ENCODE results near the gene CCND2.

- TF ChIP-seq MXI1 (IDR thresholded peaks at IDR 0.05; ENCODE audit: borderline replicate concordance, low read depth, low read length): no peak
- no peak for TF ChIP-seq BHLHE40 (IDR thresholded peaks at IDR 0.05; ENCODE audit: low read depth, low read length)
- TF ChIP-seq, protein P1, sequence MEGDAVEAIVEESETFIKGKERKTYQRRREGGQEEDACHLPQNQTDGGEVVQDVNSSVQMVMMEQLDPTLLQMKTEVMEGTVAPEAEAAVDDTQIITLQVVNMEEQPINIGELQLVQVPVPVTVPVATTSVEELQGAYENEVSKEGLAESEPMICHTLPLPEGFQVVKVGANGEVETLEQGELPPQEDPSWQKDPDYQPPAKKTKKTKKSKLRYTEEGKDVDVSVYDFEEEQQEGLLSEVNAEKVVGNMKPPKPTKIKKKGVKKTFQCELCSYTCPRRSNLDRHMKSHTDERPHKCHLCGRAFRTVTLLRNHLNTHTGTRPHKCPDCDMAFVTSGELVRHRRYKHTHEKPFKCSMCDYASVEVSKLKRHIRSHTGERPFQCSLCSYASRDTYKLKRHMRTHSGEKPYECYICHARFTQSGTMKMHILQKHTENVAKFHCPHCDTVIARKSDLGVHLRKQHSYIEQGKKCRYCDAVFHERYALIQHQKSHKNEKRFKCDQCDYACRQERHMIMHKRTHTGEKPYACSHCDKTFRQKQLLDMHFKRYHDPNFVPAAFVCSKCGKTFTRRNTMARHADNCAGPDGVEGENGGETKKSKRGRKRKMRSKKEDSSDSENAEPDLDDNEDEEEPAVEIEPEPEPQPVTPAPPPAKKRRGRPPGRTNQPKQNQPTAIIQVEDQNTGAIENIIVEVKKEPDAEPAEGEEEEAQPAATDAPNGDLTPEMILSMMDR (conservative IDR thresholded peaks at IDR 0.05; ENCODE audit: low read depth, low read length): no peak
- no peak for TF ChIP-seq MAZ (IDR thresholded peaks at IDR 0.05; ENCODE audit: borderline replicate concordance, low read depth, low read length)
- TF ChIP-seq CHD1 (IDR thresholded peaks at IDR 0.05; ENCODE audit: low read depth, low read length): no peak
- TF ChIP-seq NFE2L2 (IDR thresholded peaks at IDR 0.05; ENCODE audit: low read depth, low read length): no peak
- no peak for TF ChIP-seq POLR2A (IDR thresholded peaks at IDR 0.05; ENCODE audit: low read depth, low read length)
- no peak for TF ChIP-seq MAFK (IDR thresholded peaks at IDR 0.05; ENCODE audit: low read depth, low read length)
- TF ChIP-seq, protein P2, sequence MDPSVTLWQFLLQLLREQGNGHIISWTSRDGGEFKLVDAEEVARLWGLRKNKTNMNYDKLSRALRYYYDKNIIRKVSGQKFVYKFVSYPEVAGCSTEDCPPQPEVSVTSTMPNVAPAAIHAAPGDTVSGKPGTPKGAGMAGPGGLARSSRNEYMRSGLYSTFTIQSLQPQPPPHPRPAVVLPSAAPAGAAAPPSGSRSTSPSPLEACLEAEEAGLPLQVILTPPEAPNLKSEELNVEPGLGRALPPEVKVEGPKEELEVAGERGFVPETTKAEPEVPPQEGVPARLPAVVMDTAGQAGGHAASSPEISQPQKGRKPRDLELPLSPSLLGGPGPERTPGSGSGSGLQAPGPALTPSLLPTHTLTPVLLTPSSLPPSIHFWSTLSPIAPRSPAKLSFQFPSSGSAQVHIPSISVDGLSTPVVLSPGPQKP (IDR thresholded peaks at IDR 0.05; ENCODE audit: borderline replicate concordance, low read depth, low read length): no peak
- TF ChIP-seq RCOR1 (IDR thresholded peaks at IDR 0.05; ENCODE audit: insufficient replicate concordance, low read length): no peak
- no peak for TF ChIP-seq SMC3 (IDR thresholded peaks at IDR 0.05; ENCODE audit: low read depth, low read length)
- TF ChIP-seq RFX5 (IDR thresholded peaks at IDR 0.05; ENCODE audit: low read depth, low read length): no peak
Measured at GRCh38 chr12:4228122-4228580, 45.4 kb upstream of the CCND2 start.

Data from IMR-90 (cell line).